Measurements from ENCODE around the gene CEP290.

Gene CEP290

DNA sequence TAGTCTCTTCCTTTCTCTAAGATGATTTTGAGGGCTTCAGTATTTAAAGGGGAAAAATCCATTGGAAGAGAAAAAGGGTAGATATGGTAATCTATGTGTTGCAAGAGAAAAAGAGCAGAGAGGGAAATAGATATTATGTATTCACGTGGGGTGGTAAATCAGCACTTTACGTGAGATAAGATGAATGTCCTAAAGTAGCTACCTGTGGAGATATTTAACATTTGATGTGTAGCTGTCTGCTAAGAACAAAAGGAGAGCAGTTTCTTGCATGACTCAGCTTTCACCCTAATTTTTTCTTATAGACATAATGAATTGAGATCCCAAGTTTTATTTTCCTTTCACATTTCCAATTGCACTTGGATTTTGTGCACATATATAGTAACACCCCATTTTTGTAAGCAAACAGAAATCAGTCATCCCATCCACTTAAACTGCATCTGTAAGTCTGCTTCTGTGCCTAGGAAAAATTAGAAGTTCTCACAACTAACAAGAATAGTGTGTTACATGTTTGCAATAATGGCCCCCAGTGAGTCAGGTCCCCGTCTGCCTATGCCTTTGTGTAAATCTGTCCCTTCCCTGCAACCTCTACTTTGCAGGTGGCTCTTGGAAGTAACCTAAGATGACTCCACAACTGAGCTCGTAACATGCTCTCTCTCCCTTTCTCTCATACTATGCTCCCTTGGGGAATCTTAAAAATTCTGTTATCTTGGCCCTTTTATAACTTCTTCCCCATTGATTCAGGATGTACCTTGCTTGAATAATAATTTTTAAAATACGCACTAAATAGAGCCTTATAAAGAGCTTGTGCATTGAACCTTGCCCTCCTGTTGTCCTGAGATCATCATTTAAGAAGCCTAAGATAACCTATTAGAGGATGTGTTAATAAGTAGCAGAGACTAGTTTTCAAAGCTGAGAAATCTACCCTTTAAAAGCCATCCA, 3.9 kb upstream of the CEP290 start:
- Histone ChIP-seq H3K4me1 (ENCODE audit: control insufficient read depth, low read depth, low read length) (peaks cover 1% of the 10 kb centered on the region), H3K56ac (ENCODE audit: low read length) (peak overlapping the region; percentile 15), H2AK5ac (ENCODE audit: low read length) (no peak overlapping the region), H4K8ac (ENCODE audit: low read depth, low read length) (no peak overlapping the region), H3K36me3 (ENCODE audit: control insufficient read depth, insufficient read depth, low read length) (no peaks in the 10 kb centered on the region), H2BK15ac (replicated peaks; ENCODE audit: low read depth) (no peak overlapping the region), H3K4me2 (ENCODE audit: low read length) (no peak overlapping the region), H3K4me3 (ENCODE audit: low read length) (no peak overlapping the region), H3K18ac (ENCODE audit: low read length) (peak overlapping the region; percentile 61), H3K4ac (ENCODE audit: low read depth, low read length) (peak overlapping the region; percentile 68), H2BK5ac (ENCODE audit: low read length) (peak overlapping the region; percentile 44), H2BK120ac (ENCODE audit: low read depth, low read length) (no peak overlapping the region), H3K79me2 (ENCODE audit: control insufficient read depth, insufficient read depth, low read length) (peaks cover 10% of the 10 kb centered on the region), H3K27me3 (ENCODE audit: insufficient read depth, low read length, poor library complexity) (no peaks in the 10 kb centered on the region), H3K79me1 (ENCODE audit: low read length) (no peaks in the 10 kb centered on the region), H4K5ac (ENCODE audit: low read length) (no peak overlapping the region), H3K23ac (ENCODE audit: low read length) (no peak overlapping the region), H3K9ac (ENCODE audit: low read length) (no peak overlapping the region), H3K27ac (ENCODE audit: low read depth, low read length) (peak overlapping the region; percentile 20)
- DNase-seq = peak; percentile 58
- WGBS (ENCODE audit: extremely low coverage, insufficient coverage, low lambda C conversion rate) = no CpG with 5 or more reads among the region's 5 CpGs

DNA sequence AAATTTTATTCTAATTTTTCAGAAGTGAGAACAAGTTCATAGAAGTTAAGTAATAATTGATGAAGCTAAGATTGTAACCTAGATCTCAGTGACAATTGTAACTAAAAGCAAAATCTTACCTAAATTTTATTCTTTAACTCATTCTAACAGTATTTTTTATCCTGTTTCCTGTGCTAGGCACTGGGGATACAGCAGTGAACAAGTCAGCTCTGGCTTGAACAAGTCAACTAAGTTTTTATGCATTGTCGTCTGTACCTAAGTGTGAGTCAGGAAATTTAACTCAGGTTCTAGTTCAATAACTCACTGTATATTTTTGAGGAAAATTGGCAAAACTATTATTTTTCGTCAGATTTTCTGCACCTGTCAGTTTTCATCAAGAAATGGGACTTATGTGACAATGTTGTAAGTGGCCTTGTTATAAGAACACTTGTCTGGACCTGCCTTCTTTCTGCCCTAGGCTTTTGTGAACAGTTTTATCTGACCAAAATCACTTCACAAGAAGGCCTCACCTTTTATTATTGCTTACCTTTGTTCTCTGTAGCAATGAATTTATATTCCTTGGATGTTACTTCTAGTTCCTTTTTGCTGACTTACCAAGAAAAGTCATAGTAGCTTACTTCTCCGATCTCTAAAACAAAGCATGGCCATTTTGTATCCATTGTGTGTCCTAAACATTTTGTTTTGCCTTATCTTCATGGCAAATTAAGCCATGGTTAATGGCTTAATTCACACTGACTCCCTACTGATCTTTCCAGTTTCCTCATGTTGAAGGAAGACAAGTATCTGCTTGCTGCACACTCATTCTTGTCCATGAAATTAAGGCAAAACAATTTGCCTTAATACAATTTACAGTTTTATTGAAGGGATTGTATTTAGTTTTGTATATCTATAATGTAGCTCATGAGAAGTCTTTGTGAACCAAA, 2.9 kb upstream of the CEP290 start:
- DNase-seq = peak; percentile 23
- Histone ChIP-seq H2BK120ac (ENCODE audit: low read depth, low read length) (peak overlapping the region; percentile 54), H3K4ac (ENCODE audit: low read depth, low read length) (peak overlapping the region; percentile 31)

DNA sequence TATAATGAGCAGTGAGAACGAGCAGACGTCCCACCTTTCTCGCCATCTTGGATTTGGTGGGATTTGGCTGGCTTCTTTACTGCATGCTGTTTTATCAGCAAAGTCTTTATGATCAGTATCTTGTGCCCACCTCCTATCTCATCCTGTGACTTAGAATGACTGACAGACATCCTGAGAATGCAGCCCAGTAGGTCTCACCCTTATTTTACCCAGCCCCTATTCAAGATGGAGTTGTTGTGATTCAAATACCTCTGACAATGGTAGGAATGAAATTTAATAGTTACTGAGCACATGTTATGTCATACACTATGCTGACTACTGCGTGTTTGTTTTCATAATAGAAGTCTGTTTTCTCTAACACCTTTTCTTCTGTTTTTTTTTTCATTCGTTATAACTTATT, 2.1 kb upstream of the CEP290 start:
- Histone ChIP-seq H2BK120ac (ENCODE audit: low read depth, low read length) (no peak overlapping the region), H3K27me3 (ENCODE audit: insufficient read depth, low read length, poor library complexity) (no peaks in the 10 kb centered on the region), H3K4ac (ENCODE audit: low read depth, low read length) (no peak overlapping the region), H3K36me3 (ENCODE audit: control insufficient read depth, insufficient read depth, low read length) (no peaks in the 10 kb centered on the region), H3K79me1 (ENCODE audit: low read length) (no peaks in the 10 kb centered on the region), H3K4me2 (ENCODE audit: low read length) (peak overlapping the region; percentile 1), H3K79me2 (ENCODE audit: control insufficient read depth, insufficient read depth, low read length) (peaks cover 10% of the 10 kb centered on the region), H4K5ac (ENCODE audit: low read length) (no peak overlapping the region), H4K8ac (ENCODE audit: low read depth, low read length) (no peak overlapping the region), H3K56ac (ENCODE audit: low read length) (no peak overlapping the region), H2AK5ac (ENCODE audit: low read length) (no peak overlapping the region), H3K4me3 (ENCODE audit: low read length) (no peak overlapping the region), H3K18ac (ENCODE audit: low read length) (no peak overlapping the region), H2BK15ac (replicated peaks; ENCODE audit: low read depth) (no peak overlapping the region), H3K27ac (ENCODE audit: low read depth, low read length) (no peak overlapping the region), H2BK5ac (ENCODE audit: low read length) (no peak overlapping the region), H3K9ac (ENCODE audit: low read length) (no peak overlapping the region), H3K23ac (ENCODE audit: low read length) (no peak overlapping the region), H3K4me1 (ENCODE audit: control insufficient read depth, low read depth, low read length) (peaks cover 1% of the 10 kb centered on the region)
- WGBS (ENCODE audit: extremely low coverage, insufficient coverage, low lambda C conversion rate) = no CpG with 5 or more reads among the region's 5 CpGs
- DNase-seq = peak; percentile 75

More for the DNA sequence above, 2.9 kb upstream of the CEP290 start:
- Histone ChIP-seq H4K5ac (ENCODE audit: low read length) (no peak overlapping the region), H3K79me1 (ENCODE audit: low read length) (no peaks in the 10 kb centered on the region), H4K8ac (ENCODE audit: low read depth, low read length) (no peak overlapping the region), H3K23ac (ENCODE audit: low read length) (no peak overlapping the region), H3K56ac (ENCODE audit: low read length) (no peak overlapping the region), H3K4me1 (ENCODE audit: control insufficient read depth, low read depth, low read length) (peaks cover 1% of the 10 kb centered on the region), H2AK5ac (ENCODE audit: low read length) (no peak overlapping the region), H3K18ac (ENCODE audit: low read length) (peak overlapping the region; percentile 51), H3K4me2 (ENCODE audit: low read length) (no peak overlapping the region), H3K79me2 (ENCODE audit: control insufficient read depth, insufficient read depth, low read length) (peaks cover 10% of the 10 kb centered on the region), H2BK15ac (replicated peaks; ENCODE audit: low read depth) (peak overlapping the region; percentile 100), H3K36me3 (ENCODE audit: control insufficient read depth, insufficient read depth, low read length) (no peaks in the 10 kb centered on the region), H3K27me3 (ENCODE audit: insufficient read depth, low read length, poor library complexity) (no peaks in the 10 kb centered on the region), H3K27ac (ENCODE audit: low read depth, low read length) (peak overlapping the region; percentile 69), H2BK5ac (ENCODE audit: low read length) (no peak overlapping the region), H3K9ac (ENCODE audit: low read length) (no peak overlapping the region), H3K4me3 (ENCODE audit: low read length) (no peak overlapping the region)
- WGBS (ENCODE audit: extremely low coverage, insufficient coverage, low lambda C conversion rate) = no CpG with 5 or more reads among the region's 3 CpGs

DNA sequence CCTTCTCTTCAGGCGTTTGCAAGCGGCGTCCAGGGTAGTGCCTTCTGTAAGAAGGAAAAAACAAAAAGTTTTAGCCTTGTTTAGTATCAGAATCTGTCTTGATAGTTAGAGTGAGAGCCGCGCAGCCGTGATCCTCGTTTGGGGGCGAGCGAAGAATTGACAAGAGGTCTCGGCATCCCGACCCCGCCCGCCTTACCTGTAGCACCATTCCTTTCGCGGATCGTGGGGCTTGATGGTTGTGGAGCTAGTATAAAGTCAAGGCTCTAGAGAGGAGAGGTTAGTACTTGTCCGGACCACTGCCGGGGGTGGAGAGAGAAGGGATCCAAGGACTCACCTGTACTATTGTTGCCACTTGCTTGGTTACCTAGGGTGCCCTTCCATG, 713 bp upstream of the CEP290 start:
- Histone ChIP-seq H3K4me3 (ENCODE audit: low read length) (peak overlapping the region; percentile 97), H3K79me2 (ENCODE audit: control insufficient read depth, insufficient read depth, low read length) (peaks cover 10% of the 10 kb centered on the region), H2BK5ac (ENCODE audit: low read length) (peak overlapping the region; percentile 76), H3K4ac (ENCODE audit: low read depth, low read length) (no peak overlapping the region), H3K79me1 (ENCODE audit: low read length) (no peaks in the 10 kb centered on the region), H2BK15ac (replicated peaks; ENCODE audit: low read depth) (no peak overlapping the region), H3K9ac (ENCODE audit: low read length) (peak overlapping the region; percentile 97), H4K5ac (ENCODE audit: low read length) (no peak overlapping the region), H3K27ac (ENCODE audit: low read depth, low read length) (peak overlapping the region; percentile 81), H3K4me2 (ENCODE audit: low read length) (peak overlapping the region; percentile 47), H3K36me3 (ENCODE audit: control insufficient read depth, insufficient read depth, low read length) (no peaks in the 10 kb centered on the region), H4K8ac (ENCODE audit: low read depth, low read length) (no peak overlapping the region), H3K56ac (ENCODE audit: low read length) (peak overlapping the region; percentile 96), H3K18ac (ENCODE audit: low read length) (peak overlapping the region; percentile 71), H2AK5ac (ENCODE audit: low read length) (no peak overlapping the region), H2BK120ac (ENCODE audit: low read depth, low read length) (no peak overlapping the region), H3K23ac (ENCODE audit: low read length) (no peak overlapping the region), H3K4me1 (ENCODE audit: control insufficient read depth, low read depth, low read length) (peaks cover 1% of the 10 kb centered on the region), H3K27me3 (ENCODE audit: insufficient read depth, low read length, poor library complexity) (no peaks in the 10 kb centered on the region)
- peak; percentile 53 for DNase-seq
- no CpG with 5 or more reads among the region's 18 CpGs for WGBS (ENCODE audit: extremely low coverage, insufficient coverage, low lambda C conversion rate)

DNA sequence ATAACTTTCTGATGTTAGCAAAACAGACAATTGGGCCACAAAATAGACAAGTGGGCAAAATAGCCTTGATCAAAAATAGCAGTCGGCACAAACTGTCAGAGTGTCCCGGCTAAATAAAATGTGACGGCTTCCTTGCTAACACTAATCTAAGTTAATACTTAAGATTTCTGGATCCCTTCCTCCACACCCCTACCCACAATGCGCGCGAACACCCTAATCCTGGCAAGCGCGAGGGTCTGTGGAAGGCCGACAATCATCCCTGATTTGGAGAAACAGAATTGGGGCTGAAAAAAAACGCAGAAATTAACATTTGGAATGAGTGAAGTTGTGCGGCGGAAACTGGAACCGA, 489 bp downstream of the CEP290 start:
- Histone ChIP-seq H4K8ac (ENCODE audit: low read depth, low read length) (no peak overlapping the region), H2AK5ac (ENCODE audit: low read length) (no peak overlapping the region), H3K79me2 (ENCODE audit: control insufficient read depth, insufficient read depth, low read length) (peaks cover 8% of the 10 kb centered on the region), H3K4ac (ENCODE audit: low read depth, low read length) (no peak overlapping the region), H3K18ac (ENCODE audit: low read length) (peak overlapping the region; percentile 13), H3K27me3 (ENCODE audit: insufficient read depth, low read length, poor library complexity) (no peaks in the 10 kb centered on the region), H3K4me1 (ENCODE audit: control insufficient read depth, low read depth, low read length) (peaks cover 1% of the 10 kb centered on the region), H3K9ac (ENCODE audit: low read length) (peak overlapping the region; percentile 86), H2BK5ac (ENCODE audit: low read length) (no peak overlapping the region), H3K36me3 (ENCODE audit: control insufficient read depth, insufficient read depth, low read length) (no peaks in the 10 kb centered on the region), H3K4me3 (ENCODE audit: low read length) (peak overlapping the region; percentile 91), H4K5ac (ENCODE audit: low read length) (no peak overlapping the region), H3K23ac (ENCODE audit: low read length) (no peak overlapping the region), H2BK15ac (replicated peaks; ENCODE audit: low read depth) (no peak overlapping the region), H3K56ac (ENCODE audit: low read length) (peak overlapping the region; percentile 94), H3K79me1 (ENCODE audit: low read length) (no peaks in the 10 kb centered on the region), H3K4me2 (ENCODE audit: low read length) (peak overlapping the region; percentile 85), H2BK120ac (ENCODE audit: low read depth, low read length) (no peak overlapping the region), H3K27ac (ENCODE audit: low read depth, low read length) (peak overlapping the region; percentile 75)
- no CpG with 5 or more reads among the region's 13 CpGs for WGBS (ENCODE audit: extremely low coverage, insufficient coverage, low lambda C conversion rate)
- DNase-seq = no peak
